Duodenal mucosa (tissue), 2 donors: ENCODE results near the gene ZNF358.
A peak's percentile ranks its signal among the peaks of the same experiment; 100 is the strongest.

Experiments
- H3K27ac ChIP-seq: one replicate; pipeline ENCODE4 v1.7.0; 2013; ENCODE audit warnings: low read depth, low read length
- H3K27me3 ChIP-seq, 2 donors: one replicate each; pipeline ENCODE4 v1.7.0; 2013; ENCODE audit warnings: low read length in 2 of 2, control low read depth in 1 of 2; ENCODE audit not compliant: insufficient read depth in 2 of 2, control insufficient read depth in 1 of 2
- H3K36me3 ChIP-seq, 2 donors: one replicate each; pipeline ENCODE4 v1.7.0; 2013; ENCODE audit warnings: low read length in 2 of 2, control low read depth in 1 of 2; ENCODE audit not compliant: insufficient read depth in 2 of 2, control insufficient read depth in 1 of 2
- H3K4me1 ChIP-seq, 2 donors: one replicate each; pipeline ENCODE4 v1.7.0; 2013; ENCODE audit warnings: low read length in 2 of 2, control low read depth in 1 of 2; ENCODE audit not compliant: insufficient read depth in 2 of 2, control insufficient read depth in 1 of 2
- H3K4me3 ChIP-seq, 2 donors: one replicate each; pipeline ENCODE4 v1.7.0; 2013; ENCODE audit warnings: low read length in 2 of 2, low read depth in 1 of 2
- H3K9ac ChIP-seq, 2 donors: one replicate each; pipeline ENCODE4 v1.7.0; 2013; ENCODE audit warnings: low read length in 2 of 2, low read depth in 1 of 2
- H3K9me3 ChIP-seq, 2 donors: one replicate each; pipeline ENCODE4 v1.7.0; 2013; ENCODE audit warnings: low read length in 2 of 2, control low read depth in 1 of 2; ENCODE audit not compliant: control insufficient read depth in 1 of 2

ZNF358 gene

GRCh38 chr19:7515645-7516151 is at the start of gene ZNF358:
Gene ZNF358 (plus strand): TSS chr19:7516103. CDS start chr19:7519243, 3,140 bp downstream.
- H3K27ac ChIP-seq: peak within 1 kb of the TSS; percentile 73
- no peaks in the 10 kb centered on the region for H3K27me3 ChIP-seq

DNA sequence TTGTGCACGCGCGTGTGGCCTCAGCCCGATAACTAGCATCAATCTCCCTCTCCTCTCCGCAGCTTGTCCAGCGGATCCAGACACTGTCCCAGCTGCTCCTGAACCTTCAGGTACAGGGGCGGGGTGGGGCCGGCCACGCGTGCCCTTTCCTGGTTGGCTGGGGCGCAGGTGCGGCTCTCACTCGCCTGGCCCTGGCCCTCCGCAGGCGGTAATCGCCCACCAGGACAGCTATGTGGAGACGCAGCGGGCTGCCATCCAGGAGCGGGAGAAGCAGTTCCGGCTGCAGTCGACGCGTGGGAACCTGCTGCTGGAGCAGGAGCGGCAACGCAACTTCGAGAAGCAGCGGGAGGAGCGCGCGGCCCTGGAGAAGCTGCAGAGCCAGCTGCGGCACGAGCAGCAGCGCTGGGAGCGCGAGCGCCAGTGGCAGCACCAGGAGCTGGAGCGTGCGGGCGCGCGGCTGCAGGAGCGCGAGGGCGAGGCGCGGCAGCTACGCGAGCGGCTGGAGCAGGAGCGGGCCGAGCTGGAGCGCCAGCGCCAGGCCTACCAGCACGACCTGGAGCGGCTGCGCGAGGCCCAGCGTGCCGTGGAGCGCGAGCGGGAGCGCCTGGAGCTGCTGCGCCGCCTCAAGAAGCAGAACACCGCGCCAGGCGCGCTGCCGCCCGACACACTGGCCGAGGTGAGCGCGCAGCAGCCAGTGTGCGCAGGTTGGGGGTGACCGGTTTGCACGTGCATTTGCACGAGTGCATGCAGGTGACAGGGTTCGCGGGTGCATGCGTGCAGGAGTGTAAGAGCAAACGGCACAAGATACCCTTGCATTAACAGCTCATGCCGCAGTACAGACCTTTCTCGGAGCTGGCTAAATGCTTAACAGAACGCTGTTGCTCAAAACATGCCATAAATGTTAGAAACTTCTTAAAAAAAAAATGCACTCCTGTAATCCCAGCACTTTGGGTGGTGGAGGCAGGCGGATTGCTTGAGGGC is 48.6 kb upstream of the ZNF358 start:
- Histone ChIP-seq H3K36me3 (peaks cover 40 to 82% of the 10 kb centered on the region in 2 donors), H3K27ac (no peak overlapping the region), H3K4me3 (no peak overlapping the region), H3K4me1 (no peaks in the 10 kb centered on the region), H3K9ac (no peak overlapping the region), H3K9me3 (no peaks in the 10 kb centered on the region), H3K27me3 (no peaks in the 10 kb centered on the region)

More at GRCh38 chr19:7515645-7516151, at the start of gene ZNF358:
- Histone ChIP-seq H3K36me3 (no peaks in the 10 kb centered on the region), H3K9me3 (no peaks in the 10 kb centered on the region), H3K4me3 (peak within 1 kb of the TSS; percentile 75 to 87), H3K4me1 (peaks cover 12 to 13% of the 10 kb centered on the region in 2 donors), H3K9ac (peak within 1 kb of the TSS; percentile 77 to 92)

GRCh38 chr19:7468840-7469239 is 47.1 kb upstream of the ZNF358 start:
- Histone ChIP-seq H3K36me3 (peaks cover 34 to 71% of the 10 kb centered on the region in 2 donors), H3K27ac (no peak overlapping the region), H3K9me3 (no peaks in the 10 kb centered on the region)

GRCh38 chr19:7469669-7470285 is 46.1 kb upstream of the ZNF358 start:
- Histone ChIP-seq H3K4me1 (no peaks in the 10 kb centered on the region), H3K27me3 (no peaks in the 10 kb centered on the region), H3K9me3 (no peaks in the 10 kb centered on the region), H3K27ac (no peak overlapping the region), H3K9ac (no peak overlapping the region), H3K36me3 (peaks cover 27 to 63% of the 10 kb centered on the region in 2 donors), H3K4me3 (no peak overlapping the region)

More at GRCh38 chr19:7468840-7469239, 47.1 kb upstream of the ZNF358 start:
- Histone ChIP-seq H3K9ac (no peak overlapping the region), H3K4me3 (no peak overlapping the region), H3K27me3 (no peaks in the 10 kb centered on the region), H3K4me1 (no peaks in the 10 kb centered on the region)

- Histone ChIP-seq H3K4me1 (no peaks in the 10 kb centered on the region), H3K4me3 (no peak overlapping the region), H3K27me3 (no peaks in the 10 kb centered on the region), H3K9ac (no peak overlapping the region), H3K36me3 (peaks cover 24 to 54% of the 10 kb centered on the region in 2 donors), H3K27ac (no peak overlapping the region), H3K9me3 (no peaks in the 10 kb centered on the region)
These were observed 45.2 kb upstream of the ZNF358 start for GRCh38 chr19:7470540-7471305.

DNA sequence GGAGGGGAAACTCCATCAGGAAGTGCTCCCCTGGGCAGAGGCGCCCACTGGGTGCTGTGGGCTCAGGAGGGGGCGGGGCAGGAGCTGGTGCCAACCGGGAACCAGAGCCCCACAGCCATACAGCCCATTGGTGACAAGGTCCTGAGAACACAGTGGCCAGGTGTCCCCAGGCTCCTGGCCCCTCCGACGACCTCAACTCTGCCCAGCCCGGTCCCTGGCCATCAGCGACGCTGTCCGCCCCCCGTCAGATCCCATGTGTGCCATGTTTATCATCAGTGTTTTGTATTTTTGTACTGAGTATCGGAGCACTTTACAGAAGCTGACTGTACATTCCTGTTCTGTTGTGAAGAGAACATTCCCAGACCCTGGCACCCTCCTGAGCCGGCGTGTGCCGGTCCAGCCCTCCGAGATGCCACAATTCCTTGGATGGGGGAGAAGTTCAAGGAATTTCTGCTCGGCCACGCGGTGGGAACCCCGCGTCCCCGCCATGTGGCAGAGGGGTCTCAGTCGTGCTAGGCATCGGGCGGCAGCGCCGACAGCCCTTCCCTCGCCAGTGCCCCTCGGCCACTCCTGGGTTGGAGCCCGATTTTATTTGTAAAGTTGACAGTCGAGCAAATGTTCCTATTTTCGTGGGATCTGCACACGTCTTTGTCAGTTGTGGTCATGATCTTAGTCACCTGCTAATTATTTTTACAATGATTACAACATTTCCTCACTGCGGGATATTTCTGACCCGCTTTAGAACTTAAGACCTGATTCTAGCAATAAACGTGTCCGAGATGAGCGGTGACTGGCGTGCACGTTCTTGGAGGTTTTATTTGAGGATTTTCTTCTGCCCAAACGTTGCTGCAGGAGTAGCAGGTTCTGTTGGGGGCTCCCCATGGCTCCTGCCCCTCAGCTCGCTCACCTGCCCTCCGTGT is 43.9 kb upstream of the ZNF358 start:
- peaks cover 24 to 51% of the 10 kb centered on the region in 2 donors for H3K36me3 ChIP-seq
- H3K4me3 ChIP-seq: no peak overlapping the region
- H3K9ac ChIP-seq: no peak overlapping the region
- H3K4me1 ChIP-seq: no peaks in the 10 kb centered on the region
- H3K9me3 ChIP-seq: no peaks in the 10 kb centered on the region
- H3K27me3 ChIP-seq: no peaks in the 10 kb centered on the region
- no peak overlapping the region for H3K27ac ChIP-seq

GRCh38 chr19:7475665-7476064 is 40.2 kb upstream of the ZNF358 start:
- H3K4me1 ChIP-seq: no peaks in the 10 kb centered on the region
- peaks cover 9 to 18% of the 10 kb centered on the region in 2 donors for H3K36me3 ChIP-seq
- H3K27ac ChIP-seq: no peak overlapping the region
- no peak overlapping the region for H3K4me3 ChIP-seq
- H3K9me3 ChIP-seq: no peaks in the 10 kb centered on the region
- no peaks in the 10 kb centered on the region for H3K27me3 ChIP-seq
- H3K9ac ChIP-seq: no peak overlapping the region

DNA sequence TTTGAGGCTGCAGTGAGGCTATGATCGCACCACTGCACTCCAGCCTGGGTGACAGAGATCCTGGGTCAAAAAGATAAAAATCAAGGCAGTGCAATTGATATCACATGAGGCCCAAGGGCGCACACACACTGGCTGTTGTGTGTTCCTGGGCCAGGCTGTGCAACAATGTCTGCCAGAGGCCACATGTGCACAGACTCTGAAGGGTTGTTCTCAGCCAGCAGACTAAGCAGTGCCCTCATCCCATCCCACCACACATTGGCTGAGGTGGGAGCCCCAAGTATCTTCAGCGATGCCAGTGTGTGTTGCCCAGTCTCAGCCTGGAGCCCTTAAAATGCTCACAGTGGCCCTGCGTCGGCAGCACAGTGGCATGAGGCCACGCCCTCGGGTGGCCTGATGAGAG is 39.7 kb upstream of the ZNF358 start:
- Histone ChIP-seq H3K27ac (no peak overlapping the region), H3K36me3 (peaks cover 7 to 12% of the 10 kb centered on the region in 2 donors), H3K4me3 (no peak overlapping the region), H3K27me3 (no peaks in the 10 kb centered on the region), H3K9ac (no peak overlapping the region), H3K4me1 (no peaks in the 10 kb centered on the region), H3K9me3 (no peaks in the 10 kb centered on the region)
